ENCODE results near the gene BECN2.

Gene BECN2

DNA sequence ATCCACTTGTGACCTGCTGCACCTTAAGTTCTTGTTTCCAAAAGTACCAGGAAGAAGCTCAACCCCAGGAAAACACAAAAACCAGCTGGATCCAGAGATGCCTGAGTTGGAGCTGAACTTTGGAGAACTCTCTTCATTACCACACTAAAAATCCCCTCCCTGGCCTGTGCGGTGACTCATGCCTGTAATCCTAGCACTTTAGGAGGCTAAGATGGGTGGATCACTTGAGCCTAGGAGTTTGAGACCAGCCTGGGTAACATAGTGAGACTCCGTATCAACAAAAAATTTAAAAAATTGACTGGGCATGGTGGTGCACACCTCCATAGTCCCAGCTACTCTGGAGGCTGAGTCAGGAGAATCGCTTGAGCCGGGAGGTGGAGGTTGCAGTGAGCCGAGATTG, 35.2 kb downstream of the BECN2 start:
- Histone ChIP-seq H3K4me2 (ENCODE audit: low read depth, low read length, poor library complexity, severe bottlenecking) (no peak overlapping the region), H2AFZ (ENCODE audit: low read depth, low read length, severe bottlenecking) (no peak overlapping the region), H3K4me3 (ENCODE audit: insufficient read depth, low read length, poor library complexity, severe bottlenecking) (no peak overlapping the region)

DNA sequence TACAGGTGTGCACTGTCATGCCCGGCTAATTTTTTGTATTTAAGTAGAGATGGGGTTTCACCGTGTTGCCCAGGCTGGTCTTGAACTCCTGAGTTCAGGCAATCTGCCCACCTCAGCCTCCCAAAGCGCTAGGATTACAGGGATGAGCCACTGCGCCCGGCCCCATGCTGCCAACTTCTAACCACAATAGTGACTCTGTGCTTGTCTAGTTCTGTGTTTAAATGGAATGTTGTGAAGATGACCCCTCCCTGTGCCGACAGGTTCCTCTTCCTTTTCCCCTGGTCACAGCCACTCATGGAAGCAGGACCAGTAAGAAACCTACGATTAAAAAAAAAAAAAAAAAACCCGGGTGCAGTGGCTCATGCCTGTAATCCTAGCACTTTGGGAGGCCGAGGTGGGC, 36.6 kb downstream of the BECN2 start:
- Histone ChIP-seq H3K9ac (ENCODE audit: low read length) (no peak overlapping the region), H3K36me3 (ENCODE audit: low read length) (no peaks in the 10 kb centered on the region), H3K4me3 (ENCODE audit: insufficient read depth, low read length, poor library complexity, severe bottlenecking) (no peak overlapping the region), H3K9me3 (ENCODE audit: insufficient read depth, low read length) (no peaks in the 10 kb centered on the region), H3K79me2 (ENCODE audit: insufficient read depth, low read length) (no peaks in the 10 kb centered on the region), H3K4me2 (ENCODE audit: low read depth, low read length, poor library complexity, severe bottlenecking) (no peak overlapping the region), H3K27me3 (ENCODE audit: low read length) (no peaks in the 10 kb centered on the region), H2AFZ (ENCODE audit: low read depth, low read length, severe bottlenecking) (no peak overlapping the region), H3F3A (ENCODE audit: insufficient read depth) (no peaks in the 10 kb centered on the region), H3K9me2 (replicated peaks; ENCODE audit: insufficient read depth, low read length) (no peaks in the 10 kb centered on the region), H3K27ac (ENCODE audit: low read depth, low read length) (no peak overlapping the region), H4K20me1 (ENCODE audit: low read depth, low read length) (no peaks in the 10 kb centered on the region)
- no peak for TF ChIP-seq EZH2phosphoT487 (conservative IDR thresholded peaks at IDR 0.05; ENCODE audit: low read length)
- TF ChIP-seq, protein P1, sequence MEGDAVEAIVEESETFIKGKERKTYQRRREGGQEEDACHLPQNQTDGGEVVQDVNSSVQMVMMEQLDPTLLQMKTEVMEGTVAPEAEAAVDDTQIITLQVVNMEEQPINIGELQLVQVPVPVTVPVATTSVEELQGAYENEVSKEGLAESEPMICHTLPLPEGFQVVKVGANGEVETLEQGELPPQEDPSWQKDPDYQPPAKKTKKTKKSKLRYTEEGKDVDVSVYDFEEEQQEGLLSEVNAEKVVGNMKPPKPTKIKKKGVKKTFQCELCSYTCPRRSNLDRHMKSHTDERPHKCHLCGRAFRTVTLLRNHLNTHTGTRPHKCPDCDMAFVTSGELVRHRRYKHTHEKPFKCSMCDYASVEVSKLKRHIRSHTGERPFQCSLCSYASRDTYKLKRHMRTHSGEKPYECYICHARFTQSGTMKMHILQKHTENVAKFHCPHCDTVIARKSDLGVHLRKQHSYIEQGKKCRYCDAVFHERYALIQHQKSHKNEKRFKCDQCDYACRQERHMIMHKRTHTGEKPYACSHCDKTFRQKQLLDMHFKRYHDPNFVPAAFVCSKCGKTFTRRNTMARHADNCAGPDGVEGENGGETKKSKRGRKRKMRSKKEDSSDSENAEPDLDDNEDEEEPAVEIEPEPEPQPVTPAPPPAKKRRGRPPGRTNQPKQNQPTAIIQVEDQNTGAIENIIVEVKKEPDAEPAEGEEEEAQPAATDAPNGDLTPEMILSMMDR (IDR thresholded peaks at IDR 0.05; ENCODE audit: insufficient read depth, low read length, poor library complexity, severe bottlenecking), result no peak

More for the DNA sequence above, 35.2 kb downstream of the BECN2 start:
- TF ChIP-seq, protein P1 (IDR thresholded peaks at IDR 0.05; ENCODE audit: insufficient read depth, low read length, poor library complexity, severe bottlenecking), result no peak
- TF ChIP-seq EZH2phosphoT487 (conservative IDR thresholded peaks at IDR 0.05; ENCODE audit: low read length), result no peak
- no peaks in the 10 kb centered on the region for H3K9me3 ChIP-seq (ENCODE audit: insufficient read depth, low read length)
- H3K27me3 ChIP-seq (ENCODE audit: low read length), result no peaks in the 10 kb centered on the region
- no peaks in the 10 kb centered on the region for H3K9me2 ChIP-seq (replicated peaks; ENCODE audit: insufficient read depth, low read length)
- no peaks in the 10 kb centered on the region for H3K79me2 ChIP-seq (ENCODE audit: insufficient read depth, low read length)
- H4K20me1 ChIP-seq (ENCODE audit: low read depth, low read length), result no peaks in the 10 kb centered on the region
- H3K36me3 ChIP-seq (ENCODE audit: low read length), result no peaks in the 10 kb centered on the region
- no peak overlapping the region for H3K27ac ChIP-seq (ENCODE audit: low read depth, low read length)
- H3K9ac ChIP-seq (ENCODE audit: low read length), result no peak overlapping the region
- no peaks in the 10 kb centered on the region for H3F3A ChIP-seq (ENCODE audit: insufficient read depth)

DNA sequence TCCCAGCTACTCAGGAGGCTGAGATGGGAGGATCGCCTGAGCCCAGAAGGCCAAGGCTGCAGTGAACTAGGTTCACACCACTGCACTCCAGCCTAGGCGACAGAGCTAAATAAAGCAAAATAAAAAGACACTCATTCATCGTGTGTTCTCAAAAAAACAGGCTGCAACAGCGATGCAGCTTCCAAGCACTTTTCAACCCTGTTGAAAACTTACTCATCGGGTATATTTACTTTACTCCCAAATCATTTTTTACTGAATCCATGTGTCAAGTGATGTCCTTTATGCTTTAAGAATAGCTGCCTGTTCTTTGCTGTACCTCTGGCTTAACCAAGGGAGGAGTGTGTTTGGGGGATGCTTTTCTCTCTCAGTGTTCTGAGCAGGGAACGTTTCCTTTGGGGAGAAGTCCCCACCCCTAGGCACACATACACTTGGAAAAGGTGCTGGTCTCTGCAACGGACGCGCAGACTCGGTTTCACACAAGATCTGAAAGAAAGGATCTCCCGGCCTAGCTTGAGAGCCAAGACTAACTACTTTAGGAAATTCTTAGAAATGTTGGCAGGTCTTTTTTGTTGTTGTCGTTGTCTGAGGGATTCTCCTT, 39.9 kb downstream of the BECN2 start:
- H3K4me3 ChIP-seq (ENCODE audit: insufficient read depth, low read length, poor library complexity, severe bottlenecking), result no peak overlapping the region
- H3K9me2 ChIP-seq (replicated peaks; ENCODE audit: insufficient read depth, low read length), result no peaks in the 10 kb centered on the region
- no peak overlapping the region for H3K9ac ChIP-seq (ENCODE audit: low read length)
- H3K36me3 ChIP-seq (ENCODE audit: low read length), result no peaks in the 10 kb centered on the region
- no peaks in the 10 kb centered on the region for H3K27me3 ChIP-seq (ENCODE audit: low read length)
- H4K20me1 ChIP-seq (ENCODE audit: low read depth, low read length), result no peaks in the 10 kb centered on the region
- no peak overlapping the region for H2AFZ ChIP-seq (ENCODE audit: low read depth, low read length, severe bottlenecking)
- H3K9me3 ChIP-seq (ENCODE audit: insufficient read depth, low read length), result no peaks in the 10 kb centered on the region
- no peak overlapping the region for H3K4me2 ChIP-seq (ENCODE audit: low read depth, low read length, poor library complexity, severe bottlenecking)
- no peak overlapping the region for H3K27ac ChIP-seq (ENCODE audit: low read depth, low read length)
- TF ChIP-seq EZH2phosphoT487 (conservative IDR thresholded peaks at IDR 0.05; ENCODE audit: low read length), result no peak
- TF ChIP-seq, protein P1 (IDR thresholded peaks at IDR 0.05; ENCODE audit: insufficient read depth, low read length, poor library complexity, severe bottlenecking), result no peak
- H3F3A ChIP-seq (ENCODE audit: insufficient read depth), result no peaks in the 10 kb centered on the region
- no peaks in the 10 kb centered on the region for H3K79me2 ChIP-seq (ENCODE audit: insufficient read depth, low read length)
